Measurements from ENCODE around the gene NKAIN1. TPM values are rescaled to one million over a fixed set of nuclear protein-coding genes. Genes with fewer than 3 reads are reported as not detected.

NKAIN1 gene
- total RNA-seq, 1 experiment from 2014 or later = 1.1 TPM

GRCh38 chr1:31133368-31133767 is 106.3 kb downstream of the NKAIN1 start:
- H3K4me3 ChIP-seq (replicated peaks in 1 of 2; ENCODE audit: low read depth in 1 of 2, low read length in 2 of 2) = no peak overlapping the region
- no peaks in the 10 kb centered on the region for H3K27me3 ChIP-seq (ENCODE audit: insufficient read depth, low read length)
- ChIA-PET POLR2A (no interaction called here), CTCF (no interaction called here), RAD21 (ENCODE audit: low non-redundant PET in 1 of 2, low total read pairs in 2 of 2, uncharacterized antibody in 2 of 2, unreplicated experiment in 2 of 2) (no interaction called here)
- no peaks in the 10 kb centered on the region for H3K79me2 ChIP-seq (ENCODE audit: insufficient read depth, low read length)
- BruUV-seq (replicated peaks) = no TSS peak
- no peak for DNase-seq (ENCODE audit: low read depth, low spot score)
- no peak overlapping the region for H3K27ac ChIP-seq (ENCODE audit: low read depth, low read length)
- H3K4me2 ChIP-seq (ENCODE audit: low read length) = no peak overlapping the region
- no peak overlapping the region for H3K9ac ChIP-seq (ENCODE audit: low read length)
- H3K9me2 ChIP-seq (ENCODE audit: insufficient read depth) = no peaks in the 10 kb centered on the region
- no peaks in the 10 kb centered on the region for H3K9me3 ChIP-seq (ENCODE audit: control insufficient read depth in 1 of 2, insufficient read depth in 1 of 2, low read depth in 1 of 2, low read length in 2 of 2)
- H3K4me1 ChIP-seq (ENCODE audit: control insufficient read depth in 1 of 2, insufficient read depth in 2 of 2, low read length in 2 of 2) = peaks cover 5 to 11% of the 10 kb centered on the region in 2 experiments; a peak in 3 of 4 replicates
- no peak for ATAC-seq
- intact Hi-C loops (cut with micrococcal nuclease) = no loop called here
- H2AFZ ChIP-seq (ENCODE audit: low read depth, low read length, poor library complexity, severe bottlenecking) = no peak overlapping the region
- no peaks in the 10 kb centered on the region for H4K20me1 ChIP-seq (ENCODE audit: insufficient read depth)
- H3K36me3 ChIP-seq (ENCODE audit: control insufficient read depth in 1 of 2, insufficient read depth in 2 of 2, low read length in 2 of 2) = no peaks in the 10 kb centered on the region
- TF ChIP-seq FOSL1 (IDR thresholded peaks at IDR 0.05; ENCODE audit: low read depth) (no peak), EGR1 (IDR thresholded peaks at IDR 0.05; ENCODE audit: low read depth) (no peak), SRF (IDR thresholded peaks at IDR 0.05; ENCODE audit: low read depth) (no peak), REST (IDR thresholded peaks at IDR 0.05; ENCODE audit: low read depth) (no peak), POLR2AphosphoS5 (IDR thresholded peaks at IDR 0.05; ENCODE audit: low read depth, low read length) (no peak), RAD21 (IDR thresholded peaks at IDR 0.05; ENCODE audit: low read depth) (no peak)

Other genes with a start within 250 kb of the NKAIN1 start
- gene PUM1, start 174.2 kb downstream of the NKAIN1 start, total RNA-seq (2021; ENCODE audit: unreplicated experiment) = 113 TPM
- gene SNRNP40, start 56.9 kb upstream of the NKAIN1 start, total RNA-seq (2021; ENCODE audit: unreplicated experiment) = 91.8 TPM
- gene ZCCHC17, start 57.1 kb upstream of the NKAIN1 start, total RNA-seq (2021; ENCODE audit: unreplicated experiment) = 27.8 TPM
- gene FABP3, start 133.2 kb upstream of the NKAIN1 start, total RNA-seq (2021; ENCODE audit: unreplicated experiment) = not detected
- 50.1 TPM for gene SERINC2, start 173.3 kb upstream of the NKAIN1 start, total RNA-seq (2021; ENCODE audit: unreplicated experiment)